Neural cell (in vitro differentiated cells): ENCODE results near the gene GUCD1.

ENCODE experiments used
- EP300 ChIP-seq: fragments of 450-650 bp; conservative IDR thresholded peaks from 2 replicates; pipeline ENCODE4 v1.6.1; 2014; ENCODE audit warnings: antibody characterized with exemption, mild to moderate bottlenecking, moderate library complexity; ENCODE audit not compliant: poor library complexity, severe bottlenecking
- EZH2 ChIP-seq: fragments of 200-600, 300-800 bp; shearing (Covaris generic), sonication (generic); IDR thresholded peaks from 2 replicates; pipeline ENCODE4 v1.6.1; 2014; ENCODE audit warnings: antibody characterized with exemption, low read length, borderline replicate concordance, mild to moderate bottlenecking; ENCODE audit not compliant: insufficient read depth, poor library complexity, severe bottlenecking
- POLR2AphosphoS5 ChIP-seq: IDR thresholded peaks from 2 replicates; pipeline ENCODE4 v1.6.1; 2012
- RAD21 ChIP-seq: fragments of 450-650 bp; conservative IDR thresholded peaks from 2 replicates; pipeline ENCODE4 v1.6.1; 2014; ENCODE audit warnings: antibody characterized with exemption, mild to moderate bottlenecking, moderate library complexity
- REST ChIP-seq: IDR thresholded peaks from 2 replicates; pipeline ENCODE4 v1.6.1; 2012; ENCODE audit warnings: borderline replicate concordance
- SMC3 ChIP-seq: fragments of 450-650 bp; conservative IDR thresholded peaks from 2 replicates; pipeline ENCODE4 v1.6.1; 2014; ENCODE audit warnings: antibody characterized with exemption, mild to moderate bottlenecking, moderate library complexity; ENCODE audit not compliant: poor library complexity
- TAF1 ChIP-seq: IDR thresholded peaks from 2 replicates; pipeline ENCODE4 v1.6.1; 2012; ENCODE audit warnings: low read depth
- TF ChIP-seq, protein P1 (sequence below): fragments of 450-650 bp; IDR thresholded peaks from 2 replicates; pipeline ENCODE4 v1.5.1; 2014; ENCODE audit warnings: antibody characterized with exemption, mild to moderate bottlenecking, moderate library complexity; ENCODE audit not compliant: poor library complexity, severe bottlenecking

- no peak for TF ChIP-seq POLR2AphosphoS5
- TF ChIP-seq, protein P1, sequence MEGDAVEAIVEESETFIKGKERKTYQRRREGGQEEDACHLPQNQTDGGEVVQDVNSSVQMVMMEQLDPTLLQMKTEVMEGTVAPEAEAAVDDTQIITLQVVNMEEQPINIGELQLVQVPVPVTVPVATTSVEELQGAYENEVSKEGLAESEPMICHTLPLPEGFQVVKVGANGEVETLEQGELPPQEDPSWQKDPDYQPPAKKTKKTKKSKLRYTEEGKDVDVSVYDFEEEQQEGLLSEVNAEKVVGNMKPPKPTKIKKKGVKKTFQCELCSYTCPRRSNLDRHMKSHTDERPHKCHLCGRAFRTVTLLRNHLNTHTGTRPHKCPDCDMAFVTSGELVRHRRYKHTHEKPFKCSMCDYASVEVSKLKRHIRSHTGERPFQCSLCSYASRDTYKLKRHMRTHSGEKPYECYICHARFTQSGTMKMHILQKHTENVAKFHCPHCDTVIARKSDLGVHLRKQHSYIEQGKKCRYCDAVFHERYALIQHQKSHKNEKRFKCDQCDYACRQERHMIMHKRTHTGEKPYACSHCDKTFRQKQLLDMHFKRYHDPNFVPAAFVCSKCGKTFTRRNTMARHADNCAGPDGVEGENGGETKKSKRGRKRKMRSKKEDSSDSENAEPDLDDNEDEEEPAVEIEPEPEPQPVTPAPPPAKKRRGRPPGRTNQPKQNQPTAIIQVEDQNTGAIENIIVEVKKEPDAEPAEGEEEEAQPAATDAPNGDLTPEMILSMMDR = no peak
- TF ChIP-seq EP300 = no peak
- no peak for TF ChIP-seq RAD21
- no peak for TF ChIP-seq EZH2
- no peak for TF ChIP-seq TAF1
- TF ChIP-seq SMC3 = no peak
- TF ChIP-seq REST = no peak
Observed at GRCh38 chr22:24599514-24599913, 44.6 kb upstream of the GUCD1 start.
